ENCODE data around the gene RUNX2.

DNA sequence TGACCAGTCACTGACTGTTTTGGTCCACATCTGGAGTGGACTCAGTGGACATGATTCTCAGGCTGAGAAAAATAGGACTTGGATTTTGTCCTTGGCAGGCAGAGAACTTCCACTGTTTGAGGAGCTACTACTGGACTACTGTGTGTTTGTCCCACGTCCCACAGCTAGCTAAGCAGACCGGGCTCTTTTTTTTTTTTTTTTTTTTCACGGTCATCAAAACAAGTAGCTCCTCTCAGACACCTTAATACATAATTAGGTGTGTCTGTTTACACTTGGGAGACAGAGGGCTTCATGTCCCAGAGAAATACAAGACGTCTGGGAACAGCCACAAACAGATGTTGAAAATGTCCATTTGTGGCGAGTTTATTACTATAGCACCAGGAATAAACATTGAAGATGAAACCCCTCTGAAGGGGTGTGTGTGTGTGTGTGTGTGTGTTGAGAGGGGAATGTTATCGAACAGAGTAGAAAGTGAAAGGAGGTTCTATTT lies 204.6 kb downstream of the RUNX2 start:
- TF ChIP-seq, protein P1, sequence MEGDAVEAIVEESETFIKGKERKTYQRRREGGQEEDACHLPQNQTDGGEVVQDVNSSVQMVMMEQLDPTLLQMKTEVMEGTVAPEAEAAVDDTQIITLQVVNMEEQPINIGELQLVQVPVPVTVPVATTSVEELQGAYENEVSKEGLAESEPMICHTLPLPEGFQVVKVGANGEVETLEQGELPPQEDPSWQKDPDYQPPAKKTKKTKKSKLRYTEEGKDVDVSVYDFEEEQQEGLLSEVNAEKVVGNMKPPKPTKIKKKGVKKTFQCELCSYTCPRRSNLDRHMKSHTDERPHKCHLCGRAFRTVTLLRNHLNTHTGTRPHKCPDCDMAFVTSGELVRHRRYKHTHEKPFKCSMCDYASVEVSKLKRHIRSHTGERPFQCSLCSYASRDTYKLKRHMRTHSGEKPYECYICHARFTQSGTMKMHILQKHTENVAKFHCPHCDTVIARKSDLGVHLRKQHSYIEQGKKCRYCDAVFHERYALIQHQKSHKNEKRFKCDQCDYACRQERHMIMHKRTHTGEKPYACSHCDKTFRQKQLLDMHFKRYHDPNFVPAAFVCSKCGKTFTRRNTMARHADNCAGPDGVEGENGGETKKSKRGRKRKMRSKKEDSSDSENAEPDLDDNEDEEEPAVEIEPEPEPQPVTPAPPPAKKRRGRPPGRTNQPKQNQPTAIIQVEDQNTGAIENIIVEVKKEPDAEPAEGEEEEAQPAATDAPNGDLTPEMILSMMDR (IDR thresholded peaks at IDR 0.05 in 8 of 11, conservative IDR thresholded peaks at IDR 0.05 in 3 of 11), result no peak
- no peak for TF ChIP-seq POLR2A (IDR thresholded peaks at IDR 0.05)

All from spleen (tissue), 7 donors.